Ecto neural progenitor cell (in vitro differentiated cells): ENCODE results near the gene ANKDD1A.

Experiments used
- DNase-seq: peaks from one replicate; pipeline ENCODE4 v3.0.0-alpha.2; 2018; ENCODE audit warnings: low spot score

ANKDD1A gene

DNA sequence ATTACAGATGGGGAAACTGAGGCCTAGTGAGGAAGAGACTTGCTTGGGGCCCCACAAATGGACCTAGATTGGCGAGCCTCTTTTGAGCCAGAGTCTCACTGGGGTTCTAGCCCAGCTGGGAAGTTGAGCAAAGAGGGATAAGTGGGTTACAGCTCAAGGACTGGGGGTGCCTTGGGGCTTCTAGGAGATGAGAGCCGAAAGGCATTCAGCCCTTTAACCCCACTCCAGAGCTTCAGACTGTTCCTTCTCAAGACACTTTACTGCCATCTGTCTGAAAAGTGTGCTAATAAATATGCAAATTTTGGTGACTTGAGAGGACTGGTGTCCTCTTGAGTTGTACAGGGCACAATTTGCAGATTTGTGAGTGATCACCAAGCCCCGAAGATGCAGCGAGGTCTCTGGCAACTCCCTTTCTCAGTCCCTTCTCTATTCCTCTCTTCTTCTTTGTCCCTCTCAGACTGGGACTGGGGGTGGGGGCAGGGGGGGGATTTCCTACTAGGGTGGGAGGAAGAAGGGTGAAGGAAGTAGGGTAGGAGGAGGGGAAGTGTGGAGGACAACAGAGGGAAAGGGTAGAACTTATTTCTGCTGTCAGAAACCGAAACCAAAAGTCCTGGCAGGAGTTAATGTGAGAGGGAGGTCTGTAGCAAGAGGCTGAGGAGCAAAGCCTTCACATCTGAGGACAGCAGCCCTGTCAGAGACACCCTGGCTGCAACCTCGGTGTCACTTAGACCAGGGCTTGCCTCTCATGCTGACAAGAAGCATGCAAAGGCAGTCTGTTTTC is 16.2 kb upstream of the ANKDD1A start:
- no peak for DNase-seq

DNA sequence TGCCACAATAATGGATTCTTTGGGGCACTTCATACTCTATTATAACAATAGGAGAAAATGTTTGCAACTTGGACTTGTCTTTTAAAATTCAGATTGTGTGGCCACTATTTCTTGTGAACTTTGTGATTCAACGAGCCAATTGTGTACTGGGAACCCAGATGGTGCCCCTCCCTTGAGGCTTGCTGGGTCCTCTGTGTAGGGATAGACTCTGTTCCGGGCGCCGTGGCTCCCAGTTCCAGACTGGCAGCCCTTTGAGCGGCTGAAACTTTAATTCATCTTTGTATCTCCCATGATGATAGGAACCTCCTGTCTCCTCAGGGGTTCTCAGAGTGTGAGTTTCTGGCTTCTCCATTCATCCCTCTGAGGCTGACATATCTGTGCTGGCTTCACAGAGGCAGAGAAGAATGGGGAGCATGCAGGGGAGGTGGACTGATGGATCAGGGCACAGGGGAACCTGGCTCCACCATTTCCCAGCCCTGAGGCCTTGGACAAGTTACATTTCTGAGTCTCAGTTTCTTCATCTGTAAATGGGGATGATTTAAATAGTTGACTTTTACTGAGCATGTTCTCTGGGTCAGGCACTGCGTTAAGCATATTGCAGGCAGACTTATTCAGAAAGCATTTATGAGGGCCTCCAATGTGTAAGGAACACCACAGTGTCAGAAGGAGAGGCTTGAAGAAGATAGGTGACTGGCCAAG is 15.2 kb upstream of the ANKDD1A start:
- DNase-seq: no peak

DNA sequence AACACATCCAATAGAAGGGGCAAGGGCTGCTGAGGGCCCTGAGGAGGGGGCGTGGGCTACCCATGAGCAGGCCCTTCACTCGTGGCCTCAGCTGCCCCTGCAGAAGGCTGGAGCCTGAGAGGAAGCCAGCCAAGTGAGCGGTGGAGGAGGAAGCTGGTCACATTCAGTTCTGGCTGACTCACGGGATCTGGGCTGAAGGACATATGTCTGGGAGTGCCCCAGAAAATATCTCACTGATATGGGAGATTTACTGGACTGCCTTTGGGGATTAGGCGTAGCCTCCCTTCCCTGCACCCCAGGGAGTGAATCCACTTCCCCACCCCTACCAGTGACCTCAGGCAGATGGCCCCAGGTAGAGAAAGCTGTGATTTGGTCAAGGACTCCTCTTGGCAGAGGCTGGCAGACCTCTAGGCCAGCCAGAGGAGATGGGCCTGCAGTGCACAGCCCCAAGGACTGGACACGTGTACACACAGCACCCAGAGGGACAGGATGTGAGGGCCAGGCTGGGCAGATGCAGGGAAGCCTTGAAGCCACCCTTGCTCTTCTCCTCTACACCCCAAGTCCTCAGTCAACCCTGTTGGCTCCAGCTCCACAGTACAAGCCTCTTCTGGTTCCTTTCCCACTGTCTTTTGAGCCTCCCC is 14.2 kb upstream of the ANKDD1A start:
- no peak for DNase-seq

DNA sequence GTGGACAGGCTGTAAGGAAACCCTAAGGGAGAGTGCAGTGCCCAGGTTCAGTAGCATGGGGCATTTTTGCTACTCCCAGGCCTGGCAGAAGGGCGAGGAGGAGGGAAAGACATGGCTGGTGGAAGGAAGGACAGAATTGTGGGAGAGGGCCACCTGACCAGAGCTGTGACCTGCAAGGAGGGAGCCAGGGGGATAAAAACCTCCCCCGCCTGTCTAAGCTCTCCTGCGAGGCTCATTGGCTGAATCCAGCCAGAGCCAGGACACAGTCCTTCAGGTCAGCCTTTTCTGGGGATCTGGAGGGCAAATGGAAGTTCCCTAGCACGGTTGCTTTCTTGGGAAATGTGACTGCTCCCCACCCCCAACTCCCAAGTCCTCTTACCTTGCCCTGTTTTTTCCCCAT is 13.3 kb upstream of the ANKDD1A start:
- no peak for DNase-seq

DNA sequence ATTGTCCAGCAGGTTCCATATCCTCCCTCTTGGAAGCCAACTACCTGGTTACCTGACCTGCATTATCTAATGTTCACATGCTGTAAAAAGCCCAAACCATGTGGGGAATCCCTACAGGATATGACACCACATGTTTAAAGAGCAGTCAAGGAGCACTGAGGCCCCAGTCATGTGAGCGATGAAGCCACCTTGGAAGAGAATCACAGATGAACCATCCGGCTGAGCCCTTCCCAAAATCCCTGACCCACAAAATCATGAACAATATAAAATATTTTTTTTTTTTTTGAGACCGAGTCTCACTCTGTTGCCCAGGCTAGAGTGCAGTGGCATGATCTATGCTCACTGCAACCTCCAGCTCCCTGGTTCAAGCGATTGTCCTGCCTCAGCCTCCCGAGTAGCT is 10.6 kb upstream of the ANKDD1A start:
- no peak for DNase-seq

DNA sequence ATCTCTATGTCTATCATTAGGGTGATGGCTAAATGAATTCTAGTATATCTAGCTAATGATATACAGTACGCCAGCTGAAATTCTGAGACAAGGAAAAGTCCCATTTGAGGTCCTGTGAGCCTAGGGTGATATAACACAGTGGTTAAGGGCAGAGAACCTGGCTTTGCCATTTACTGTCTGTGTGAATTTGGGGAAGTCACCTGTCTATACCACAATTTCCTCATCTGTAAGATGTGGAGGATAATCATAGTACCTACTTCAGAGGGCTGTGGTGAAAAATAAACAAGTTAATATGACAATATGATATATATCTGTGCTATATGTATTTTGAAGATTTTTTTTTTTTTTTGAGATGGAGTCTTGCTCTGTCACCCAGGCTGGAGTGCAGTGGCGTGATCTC is 9.8 kb upstream of the ANKDD1A start:
- DNase-seq: no peak

DNA sequence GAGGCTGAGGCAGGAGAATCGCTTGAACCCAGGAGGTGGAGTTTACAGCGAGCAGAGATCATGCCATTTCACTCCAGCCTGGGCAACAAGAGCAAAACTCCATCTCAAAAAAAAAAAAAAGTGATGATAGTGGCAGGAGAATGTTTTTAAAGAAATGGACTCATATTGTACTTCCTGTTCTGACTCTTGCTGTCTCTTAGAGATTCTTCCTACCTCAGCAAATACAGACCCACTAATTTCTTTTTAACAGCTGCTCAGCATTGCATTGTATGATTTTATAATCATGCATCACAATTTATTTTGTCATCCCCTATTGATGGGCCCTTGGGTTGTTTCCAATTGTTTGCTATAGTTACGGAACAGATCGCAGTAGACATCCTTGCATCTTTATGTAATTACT is 8.8 kb upstream of the ANKDD1A start:
- DNase-seq: no peak

DNA sequence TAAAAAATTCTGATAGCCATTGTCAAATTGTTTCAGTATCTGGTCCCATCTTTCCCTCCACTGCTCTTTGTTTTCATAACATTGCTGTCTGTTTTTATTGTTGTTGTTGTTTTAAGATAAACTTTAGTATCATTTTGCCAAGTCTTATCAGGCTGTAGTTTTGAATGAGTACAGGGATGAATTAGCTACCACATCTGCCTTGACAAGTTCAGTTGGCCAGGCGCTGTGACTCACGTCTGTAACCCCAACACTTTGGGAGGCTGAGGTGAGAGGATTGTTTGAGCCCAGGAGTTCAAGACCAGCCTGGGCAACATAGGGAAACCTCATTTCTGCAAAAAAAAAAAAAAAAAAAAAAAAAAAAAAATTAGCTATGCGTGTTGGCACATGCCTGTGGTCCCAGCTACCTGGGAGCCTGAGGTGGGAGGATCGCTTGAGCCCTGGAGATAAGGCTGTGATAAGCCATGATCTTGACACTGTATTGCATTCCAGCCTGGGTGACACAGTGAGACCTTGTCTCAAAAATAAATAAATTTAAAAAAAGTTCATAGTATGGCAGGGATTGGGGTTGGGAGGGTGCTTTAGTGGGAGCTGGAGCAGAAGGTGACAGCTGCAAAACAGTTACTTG is 8.3 kb upstream of the ANKDD1A start:
- DNase-seq: no peak

DNA sequence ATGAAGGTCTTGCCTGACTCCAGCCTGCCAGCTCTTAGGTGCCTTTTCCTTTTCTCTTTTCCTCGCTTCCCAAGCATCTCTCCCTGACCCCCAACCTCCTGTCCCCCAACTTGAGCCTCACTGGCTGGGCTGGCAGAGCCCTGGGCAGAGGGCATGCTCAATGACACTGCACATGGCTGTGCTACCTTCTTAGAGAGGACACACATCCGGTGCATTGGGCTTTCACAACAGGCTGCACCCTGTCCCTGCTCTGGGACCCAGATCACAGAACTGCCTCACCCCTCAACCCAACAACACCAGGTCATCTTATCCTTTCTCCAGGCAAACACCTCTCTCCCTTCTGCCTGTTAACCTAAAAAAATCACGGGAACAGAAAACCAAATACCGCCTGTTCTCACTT is 7.5 kb upstream of the ANKDD1A start:
- no peak for DNase-seq

DNA sequence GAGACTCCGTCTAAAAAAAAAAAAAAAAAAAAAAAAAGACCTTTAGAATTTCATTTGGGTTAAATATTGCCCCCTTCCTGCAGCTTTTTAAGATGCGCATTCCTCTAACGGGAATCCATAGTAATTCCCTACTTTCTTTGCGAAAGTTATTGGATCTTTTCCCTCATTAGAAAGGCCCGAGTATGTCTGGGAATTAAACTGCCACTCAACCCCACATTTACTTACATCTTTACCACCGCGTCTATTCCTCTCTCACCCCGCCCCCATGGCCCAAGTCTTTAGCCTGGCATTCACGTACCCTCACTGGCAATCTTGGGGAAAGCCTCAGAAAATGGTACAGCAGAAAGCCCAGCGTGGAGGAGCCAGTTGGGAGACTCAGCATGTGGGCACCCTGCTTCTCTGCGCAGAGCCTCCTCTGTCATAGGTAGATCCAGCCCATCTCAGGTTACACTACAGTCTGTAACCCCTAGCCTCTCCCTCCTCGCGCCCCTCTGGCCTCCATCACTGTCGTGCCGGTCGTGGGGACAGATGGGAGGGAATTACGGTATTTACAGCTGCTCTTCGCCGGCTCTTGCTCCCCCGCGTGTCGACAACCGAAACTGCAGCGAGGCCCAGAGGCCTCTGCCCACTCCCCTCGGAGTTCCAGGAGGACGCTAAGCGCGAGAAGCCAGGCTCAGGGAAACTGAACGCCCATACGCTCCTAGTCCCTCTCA is 6.4 kb upstream of the ANKDD1A start:
- peak; percentile 89 for DNase-seq

DNA sequence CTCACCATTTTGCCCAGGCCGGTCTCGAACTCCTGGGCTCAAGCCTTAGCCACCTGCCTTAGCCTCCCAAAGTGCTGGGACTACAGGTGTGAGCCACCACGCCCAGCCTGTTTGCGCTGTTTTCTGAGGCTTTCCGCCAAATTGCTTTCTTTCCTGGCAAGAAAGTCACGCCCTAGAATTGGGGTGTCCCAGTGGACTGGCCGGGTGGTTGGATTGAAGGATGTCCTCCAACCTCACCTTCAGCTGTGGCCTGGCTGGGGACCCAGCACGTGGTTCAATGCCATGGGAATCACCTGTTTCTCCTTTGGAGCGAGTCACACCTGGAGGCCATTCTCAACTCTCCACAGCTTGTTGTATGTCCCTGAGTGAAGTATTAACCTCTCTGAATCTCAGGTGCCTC is 5.8 kb upstream of the ANKDD1A start:
- no peak for DNase-seq

DNA sequence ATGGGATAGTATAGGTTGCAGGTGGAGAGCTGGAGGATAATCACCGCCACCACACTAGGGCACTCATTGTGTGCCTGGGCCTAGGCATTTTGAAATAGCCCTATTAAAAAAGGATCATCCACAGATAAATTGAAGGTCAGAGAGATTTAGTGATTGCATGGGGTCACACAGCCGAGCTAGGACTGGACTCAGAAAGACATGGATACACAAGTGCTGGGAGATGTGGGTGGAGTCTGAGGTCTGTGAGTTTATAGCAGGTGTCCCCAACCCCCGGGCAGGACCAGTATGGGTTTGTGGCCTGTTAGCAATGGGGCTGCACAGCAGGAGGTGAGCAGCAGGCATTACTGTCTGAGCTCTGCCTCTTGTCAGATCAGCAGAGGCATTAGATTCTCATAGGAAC is 5.3 kb upstream of the ANKDD1A start:
- no peak for DNase-seq

DNA sequence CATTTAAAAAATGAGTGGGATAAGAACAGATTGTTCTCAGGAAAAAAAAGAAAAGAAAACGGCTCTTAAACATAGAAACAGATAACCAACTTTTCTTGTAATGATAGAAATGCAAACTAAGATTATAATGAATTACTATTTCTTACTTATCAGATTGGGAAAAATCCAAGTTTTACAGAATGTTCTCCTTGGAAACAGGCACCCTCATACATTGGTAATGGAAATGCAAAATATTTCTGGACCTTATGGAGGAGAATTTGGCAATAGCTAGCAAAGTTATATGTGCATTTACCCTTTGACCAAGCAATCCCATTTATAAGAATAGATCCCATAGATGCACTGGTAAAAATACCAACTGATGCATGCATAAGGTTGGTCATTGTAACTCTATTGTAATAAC is 3.7 kb upstream of the ANKDD1A start:
- no peak for DNase-seq

DNA sequence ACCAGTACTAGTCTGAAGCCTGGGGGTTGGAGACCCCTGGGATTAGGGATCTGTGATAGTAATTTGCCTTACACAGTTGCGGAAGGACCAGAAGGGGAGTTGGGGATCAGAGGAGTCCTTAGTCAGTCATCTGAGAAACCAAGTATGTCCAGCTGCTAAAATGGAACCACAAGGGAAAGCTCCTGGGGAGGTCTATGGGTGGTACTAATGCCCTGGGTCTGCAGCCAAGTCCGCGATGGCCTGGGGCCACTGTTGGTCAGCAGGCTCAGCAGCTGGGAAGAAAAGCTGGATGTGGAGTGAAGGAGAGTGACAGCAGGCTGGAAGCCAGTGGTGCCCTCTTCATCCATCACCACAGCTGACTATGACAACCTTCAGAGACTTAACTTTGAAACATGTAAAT is 2.2 kb upstream of the ANKDD1A start:
- no peak for DNase-seq

DNA sequence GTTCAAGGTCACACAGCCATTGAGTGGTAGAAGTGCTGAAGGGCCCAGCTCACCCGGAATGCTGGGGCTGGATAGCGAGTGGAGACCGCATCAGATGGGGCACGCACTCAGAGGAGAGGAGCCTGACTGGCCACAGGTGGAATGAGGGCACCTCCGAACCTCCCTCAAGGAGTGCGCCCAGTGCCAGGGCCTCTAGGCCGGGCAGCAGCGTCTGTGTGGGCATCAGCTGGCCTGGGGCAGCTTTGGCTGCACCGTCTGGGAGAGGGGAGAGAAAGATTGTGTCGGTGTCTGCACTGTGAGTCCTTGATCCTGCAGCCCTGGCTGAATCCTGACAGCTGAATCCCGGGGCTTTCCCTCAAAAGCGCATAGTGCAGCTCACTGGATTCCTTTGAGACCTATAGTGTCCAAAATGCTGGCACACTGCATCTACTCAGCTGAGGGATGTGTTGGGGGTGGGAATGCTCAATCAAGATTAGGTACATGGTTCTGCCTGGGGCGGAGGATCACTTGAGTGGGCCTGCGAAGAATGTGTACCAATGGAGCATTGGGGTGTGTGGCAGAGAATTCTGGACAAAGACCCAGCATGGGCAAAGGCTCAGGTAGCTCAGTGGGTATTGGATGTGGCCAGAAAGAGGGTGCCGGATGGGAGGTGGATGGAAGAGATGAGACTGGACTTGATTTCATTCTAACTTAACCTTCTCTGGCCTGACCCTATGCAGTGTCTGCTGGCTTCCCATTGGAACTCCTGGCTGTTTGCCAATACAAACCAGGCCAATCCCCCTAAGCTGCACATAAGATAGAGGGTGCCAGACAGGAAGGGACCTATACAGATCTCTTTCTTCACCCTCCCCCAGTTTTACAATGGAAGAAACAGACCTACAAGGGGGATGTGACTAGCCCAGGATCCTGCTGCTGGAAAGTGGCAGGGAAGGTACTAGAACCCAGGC is 950 bp downstream of the ANKDD1A start:
- DNase-seq: no peak

DNA sequence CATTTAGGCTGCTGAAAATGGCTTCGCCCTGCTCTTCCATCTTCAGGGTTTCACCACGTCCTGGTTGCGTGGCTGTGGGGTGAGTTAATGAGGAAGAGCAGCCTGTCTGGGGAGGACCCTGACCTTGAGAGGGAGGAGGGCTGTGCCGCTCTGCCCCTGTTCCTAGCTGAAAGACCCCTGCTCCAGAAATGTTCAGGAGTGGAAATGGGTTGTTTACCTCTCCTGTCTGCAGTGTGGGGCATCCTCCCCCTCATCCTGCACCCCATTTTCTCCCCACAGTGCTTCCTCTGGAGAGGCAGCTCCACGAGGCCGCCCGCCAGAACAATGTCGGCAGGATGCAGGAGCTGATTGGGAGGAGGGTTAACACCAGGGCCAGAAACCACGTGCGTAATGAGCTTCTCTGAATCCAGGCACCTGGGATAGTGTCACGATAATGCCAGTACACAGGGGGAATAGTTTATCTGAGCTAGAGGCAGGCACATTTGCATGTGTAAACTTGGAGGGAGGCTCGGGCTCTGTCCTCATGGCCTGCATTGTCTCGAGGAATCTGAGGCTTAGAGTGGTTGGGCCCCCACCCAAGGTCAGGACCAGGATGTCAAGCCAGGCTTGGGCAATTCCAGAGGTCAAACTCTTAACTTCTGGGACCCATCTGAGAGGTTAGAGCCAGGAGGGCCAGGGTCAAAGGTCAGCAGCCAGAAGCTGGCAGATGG is 4.0 kb downstream of the ANKDD1A start:
- DNase-seq: no peak

DNA sequence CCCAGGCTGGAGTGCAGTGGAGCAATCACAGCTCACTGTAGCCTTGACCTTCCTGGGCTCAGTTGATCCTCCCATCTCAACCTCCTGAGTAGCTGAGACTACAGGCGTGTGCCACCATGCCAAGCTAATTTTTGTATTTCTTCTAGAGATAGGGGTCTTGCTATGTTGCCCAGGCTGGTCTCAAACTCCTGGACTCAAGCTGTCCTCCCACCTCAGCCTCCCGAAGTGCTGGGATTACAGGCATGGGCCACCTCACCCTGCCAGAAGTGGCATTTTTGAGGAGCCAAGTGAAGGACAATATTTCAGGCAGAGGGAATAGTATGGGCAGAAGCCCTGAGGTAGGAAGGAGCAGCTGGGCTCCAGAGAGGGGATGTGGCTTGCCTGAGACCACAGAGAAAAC is 4.7 kb downstream of the ANKDD1A start:
- no peak for DNase-seq

DNA sequence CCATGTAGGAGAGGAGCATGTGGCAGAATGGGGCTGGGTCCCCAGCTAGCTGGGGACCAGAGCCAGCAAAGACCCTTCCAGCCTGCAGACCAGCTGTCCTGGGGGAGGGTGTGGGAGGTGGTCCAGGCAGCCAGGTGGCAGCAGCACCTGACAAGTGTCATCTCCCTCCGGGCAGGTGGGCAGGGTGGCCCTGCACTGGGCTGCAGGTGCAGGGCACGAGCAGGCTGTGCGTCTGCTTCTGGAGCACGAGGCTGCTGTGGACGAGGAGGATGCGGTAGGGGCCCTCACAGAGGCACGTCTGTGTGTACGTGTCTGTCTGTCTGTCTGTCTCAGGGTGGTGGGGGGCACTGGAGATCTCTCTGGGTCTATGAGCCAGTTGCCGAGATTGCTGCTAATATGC is 5.5 kb downstream of the ANKDD1A start:
- DNase-seq: no peak

DNA sequence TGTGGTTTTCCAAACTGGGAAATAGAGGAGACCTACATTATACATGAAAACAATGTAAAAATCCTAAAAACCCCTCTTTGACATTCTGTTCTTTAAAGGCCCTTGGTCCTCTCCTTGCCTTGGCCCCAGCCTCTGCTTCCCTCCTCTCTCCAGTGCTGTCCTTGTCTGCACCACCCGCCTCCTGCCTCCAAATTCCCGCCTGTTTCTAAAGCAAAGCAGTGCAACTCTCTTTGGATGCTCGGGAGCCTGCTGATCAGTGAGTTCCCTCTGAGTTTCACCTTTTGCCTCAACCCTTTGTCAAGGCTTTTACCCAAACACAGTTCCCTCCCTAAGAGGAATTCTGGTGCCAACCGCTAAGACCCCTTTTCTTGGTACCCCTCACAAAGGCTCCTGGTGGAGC is 8.0 kb downstream of the ANKDD1A start:
- no peak for DNase-seq

DNA sequence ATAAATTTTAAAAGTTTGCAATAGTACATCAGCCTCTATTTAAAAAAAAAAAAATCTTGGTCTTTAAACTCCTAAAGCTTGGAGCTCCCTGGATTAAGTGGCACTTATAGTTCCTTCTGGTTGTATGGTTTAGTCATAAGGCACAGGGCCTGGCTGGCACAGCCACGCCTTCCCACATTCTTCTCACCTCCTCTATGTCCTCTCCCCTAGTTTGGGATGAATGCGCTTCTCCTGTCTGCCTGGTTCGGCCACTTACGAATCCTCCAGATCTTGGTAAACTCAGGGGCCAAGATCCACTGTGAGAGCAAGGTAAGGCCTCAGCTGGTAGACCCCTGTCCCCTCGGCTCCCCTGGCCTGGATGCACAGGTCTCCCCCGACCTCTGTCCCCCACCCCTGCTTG is 10.0 kb downstream of the ANKDD1A start:
- DNase-seq: no peak

DNA sequence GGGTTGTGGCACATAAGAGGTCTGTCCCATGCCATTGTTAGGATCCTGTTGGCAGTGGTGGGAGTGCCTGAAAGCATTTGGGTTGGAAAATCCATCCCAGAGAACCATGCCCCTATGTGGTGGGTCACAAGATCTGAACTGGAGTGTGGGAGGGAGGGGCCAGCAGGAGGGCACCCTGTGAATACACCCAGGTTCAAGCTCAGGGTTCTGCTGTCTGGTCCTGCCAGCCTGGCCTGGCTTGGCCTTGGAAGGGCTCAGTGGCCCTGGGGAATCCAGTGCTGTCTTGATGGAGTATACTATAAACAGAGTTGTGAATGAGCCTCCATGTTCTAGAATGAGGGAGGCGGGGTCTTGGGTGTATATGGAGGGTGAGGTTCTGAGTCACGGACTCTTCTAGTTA is 11.8 kb downstream of the ANKDD1A start:
- DNase-seq: no peak
